HG03520 (cell line): Measurements from ENCODE around the gene COPS8.
A peak's percentile ranks its signal among the peaks of the same experiment; 100 is the strongest.

Experiments used
- ATAC-seq: cut with Tn5 transposase; IDR thresholded peaks from one replicate; pipeline ENCODE4 v1.9.1; 2021; ENCODE audit warnings: mild to moderate bottlenecking, moderate library complexity; ENCODE audit not compliant: unreplicated experiment

COPS8 gene

GRCh38 chr2:237085248-237086221 lies at the start of gene COPS8:
TSS of gene COPS8 (plus strand) at chr2:237085889. CDS start at chr2:237085965, 76 bp downstream.
- peak; percentile 98 for ATAC-seq

DNA sequence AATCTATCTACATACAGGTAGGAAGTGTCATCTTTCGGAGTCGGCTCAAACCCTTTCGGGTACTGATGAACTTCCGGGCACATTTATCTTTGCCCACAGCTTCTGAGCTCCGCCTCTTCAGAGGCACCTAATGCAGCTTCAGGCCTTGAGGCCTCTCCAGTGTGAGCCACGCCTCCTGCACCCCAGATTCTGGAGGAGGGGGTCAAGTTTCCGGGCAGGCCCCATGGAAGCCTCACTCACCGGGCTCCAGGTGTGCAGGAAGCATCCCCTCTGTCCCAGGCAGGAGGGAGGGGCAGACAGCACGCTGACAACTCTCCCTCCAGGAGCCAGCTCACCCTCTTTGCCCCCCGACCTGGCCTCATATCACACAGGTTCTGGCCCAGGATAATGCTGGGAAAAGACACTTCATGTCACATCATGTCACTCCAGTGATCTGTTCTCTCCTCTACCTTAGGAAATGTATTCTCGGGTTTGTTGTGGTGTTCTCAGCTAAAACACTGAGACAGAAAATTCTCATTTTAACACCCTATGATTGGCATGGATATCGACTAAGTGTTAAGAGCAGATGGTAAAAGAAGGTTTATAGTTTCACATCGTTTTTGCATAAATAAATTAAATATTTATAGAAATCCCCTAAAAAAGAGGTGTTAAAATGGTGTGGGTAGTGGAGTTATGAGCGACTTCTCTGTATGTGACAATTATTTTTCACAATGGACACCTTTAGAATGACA lies 46.2 kb upstream of the COPS8 start:
- ATAC-seq = no peak

GRCh38 chr2:237041231-237041630 lies 44.5 kb upstream of the COPS8 start:
- ATAC-seq = no peak

DNA sequence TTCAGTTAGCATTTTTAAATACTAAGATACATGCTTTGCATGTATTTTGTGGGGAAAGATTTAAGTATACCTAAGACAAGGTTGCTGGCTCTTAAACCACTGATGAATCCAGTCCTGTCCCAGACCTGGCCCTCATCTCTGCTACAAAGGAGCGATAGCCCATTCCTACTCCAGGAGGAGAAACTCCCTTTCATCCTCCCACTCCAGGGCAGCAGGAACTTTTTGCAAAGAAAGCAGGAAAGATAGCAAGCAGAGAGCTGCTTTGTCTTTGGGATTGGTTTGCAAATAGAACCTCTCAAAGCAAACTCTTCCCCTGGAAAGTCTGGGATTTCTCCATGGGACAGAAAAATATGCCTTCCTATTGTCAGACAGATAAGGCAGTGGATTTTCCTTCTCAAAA lies 43.6 kb upstream of the COPS8 start:
- ATAC-seq = no peak

- no peak for ATAC-seq
These were observed 41.8 kb upstream of the COPS8 start for GRCh38 chr2:237043866-237044265.

DNA sequence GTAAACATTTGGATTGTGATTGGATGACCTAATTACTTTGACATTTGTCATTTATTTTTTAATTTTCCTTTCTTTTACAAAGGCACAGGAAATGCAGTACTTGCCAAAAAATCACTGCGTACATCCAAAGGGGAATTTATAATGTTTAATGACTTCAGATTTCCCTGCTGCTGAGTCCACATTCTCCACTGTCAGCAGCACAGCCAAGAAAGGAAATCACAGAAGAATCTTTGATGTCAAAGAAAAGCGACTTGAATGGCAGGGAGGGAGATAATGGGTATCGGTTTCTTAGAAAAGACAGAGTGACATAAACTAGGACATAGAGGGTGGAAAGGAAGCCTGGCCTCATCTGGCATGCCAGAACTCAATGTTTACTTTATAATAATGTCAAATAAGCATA lies 41.4 kb upstream of the COPS8 start:
- ATAC-seq = no peak

DNA sequence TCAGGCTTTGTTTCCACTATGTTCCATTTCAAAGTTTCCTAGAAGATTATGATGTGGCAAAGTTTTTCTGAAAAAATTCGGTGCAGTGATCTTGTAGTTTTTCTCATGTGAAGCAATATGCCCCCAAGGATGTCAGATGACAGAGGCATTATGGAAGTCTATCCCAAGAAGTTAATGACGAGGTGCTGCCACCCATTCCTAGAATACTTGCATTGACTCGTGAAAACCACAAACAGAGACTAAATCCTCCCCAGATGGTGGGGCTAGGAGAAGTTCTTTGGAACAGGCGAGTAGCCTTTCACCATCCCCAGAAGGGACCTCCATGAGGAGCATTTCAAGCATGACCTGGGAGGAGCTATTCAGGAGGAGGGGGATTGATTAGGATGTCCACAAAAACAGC lies 40.2 kb upstream of the COPS8 start:
- ATAC-seq = no peak

- ATAC-seq = no peak
These were observed 37.1 kb upstream of the COPS8 start for GRCh38 chr2:237048595-237048994.

DNA sequence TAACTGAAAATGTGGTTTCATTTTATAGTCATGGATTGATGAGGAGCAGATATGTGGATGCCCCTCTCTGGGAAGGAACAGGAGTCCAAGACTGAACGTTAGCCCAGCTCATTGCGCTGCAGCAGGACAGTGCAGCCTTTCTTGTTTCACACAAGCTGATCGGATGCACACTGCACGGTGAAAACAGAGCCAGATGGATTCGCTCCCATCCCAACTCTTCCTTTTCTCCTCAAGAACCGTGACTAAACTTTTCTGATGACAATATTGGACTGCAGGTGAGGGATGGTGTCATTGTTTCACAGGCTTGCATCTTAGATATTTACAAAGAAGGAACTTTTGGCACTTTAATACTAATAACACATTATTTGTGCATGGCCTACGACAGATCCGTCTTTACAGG lies 33.8 kb upstream of the COPS8 start:
- ATAC-seq = no peak

- ATAC-seq = no peak
These were observed 32.6 kb upstream of the COPS8 start for GRCh38 chr2:237053066-237053465.

DNA sequence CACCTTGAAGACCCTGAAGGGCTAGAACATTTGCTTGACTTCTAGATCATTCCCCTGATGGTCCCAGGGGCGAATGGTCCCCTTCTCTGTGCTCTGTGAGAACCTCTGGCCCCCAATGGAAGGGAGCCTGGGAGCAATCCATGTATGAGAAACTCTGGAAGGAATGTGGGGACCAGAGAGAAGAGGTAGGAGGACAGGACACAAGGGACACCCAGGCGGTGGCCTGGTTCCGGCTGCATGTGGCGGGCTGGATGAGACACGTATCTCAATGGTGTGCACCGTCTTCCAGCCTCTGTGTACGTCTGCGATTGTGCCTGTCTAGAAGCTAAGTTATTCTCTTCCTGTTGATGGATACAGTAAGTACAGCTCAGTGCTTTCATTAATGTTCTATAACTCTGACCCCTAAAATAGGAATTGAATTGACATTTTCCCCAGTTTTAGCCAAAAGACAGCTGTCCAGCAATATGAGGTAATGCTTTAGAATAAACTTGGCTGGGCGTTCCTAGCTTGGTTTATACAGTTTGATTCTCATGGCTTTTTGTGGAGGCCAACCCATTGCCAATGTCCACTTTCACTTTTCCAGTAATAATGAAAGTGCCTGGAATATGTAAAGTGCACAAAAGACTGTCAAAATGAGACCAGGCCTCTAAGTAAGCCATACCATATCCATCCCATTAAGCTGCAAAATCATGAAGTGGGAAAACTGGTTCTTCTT lies 30.1 kb upstream of the COPS8 start:
- ATAC-seq = no peak

DNA sequence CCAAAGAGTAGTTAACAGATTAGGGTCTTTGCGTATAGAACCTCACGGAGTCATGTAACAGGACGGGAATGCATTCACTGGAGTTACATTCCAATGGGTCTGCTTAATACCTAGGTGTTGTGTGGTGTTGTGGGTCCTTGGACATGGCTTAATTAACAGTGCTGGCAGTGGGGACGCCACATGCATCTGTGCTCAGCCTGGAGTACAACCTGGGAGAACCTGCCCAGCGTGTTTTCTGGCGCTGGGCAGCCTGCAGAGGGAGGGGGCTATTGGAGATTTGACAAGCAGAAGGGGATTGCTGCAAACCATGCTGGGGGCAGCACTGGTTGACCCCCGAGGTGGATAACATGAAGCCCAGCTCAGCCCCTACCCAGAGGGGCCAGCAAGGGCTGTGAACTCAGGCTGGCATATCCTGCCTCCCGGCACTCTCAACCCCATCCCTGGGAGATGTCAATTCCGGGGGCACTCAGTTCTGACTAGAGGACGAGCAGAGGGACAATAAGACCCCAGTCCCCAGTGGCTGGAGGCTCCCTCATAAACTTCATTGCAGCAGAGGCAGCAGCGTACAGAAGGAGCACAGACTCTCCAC lies 29.3 kb upstream of the COPS8 start:
- ATAC-seq = no peak

DNA sequence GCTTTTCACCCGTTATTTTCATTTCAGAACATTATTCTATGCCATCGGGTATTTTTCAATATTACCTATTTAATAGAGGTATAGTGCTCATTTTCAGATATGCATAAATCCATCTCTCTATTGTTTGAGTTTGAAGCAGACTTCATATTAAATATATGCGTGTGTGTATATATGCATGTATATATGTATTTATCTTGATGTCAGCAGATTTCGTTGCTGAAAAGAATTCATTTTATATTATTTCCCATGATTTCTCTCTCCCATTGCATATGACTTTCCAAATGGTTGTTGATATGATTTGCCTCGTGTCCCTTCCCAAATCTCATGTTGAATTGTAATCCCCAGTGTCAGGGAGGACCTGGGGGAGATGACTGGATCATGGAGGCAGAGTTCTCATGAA lies 28.6 kb upstream of the COPS8 start:
- no peak for ATAC-seq

GRCh38 chr2:237057893-237058300 lies 27.8 kb upstream of the COPS8 start:
- peak; percentile 70 for ATAC-seq

DNA sequence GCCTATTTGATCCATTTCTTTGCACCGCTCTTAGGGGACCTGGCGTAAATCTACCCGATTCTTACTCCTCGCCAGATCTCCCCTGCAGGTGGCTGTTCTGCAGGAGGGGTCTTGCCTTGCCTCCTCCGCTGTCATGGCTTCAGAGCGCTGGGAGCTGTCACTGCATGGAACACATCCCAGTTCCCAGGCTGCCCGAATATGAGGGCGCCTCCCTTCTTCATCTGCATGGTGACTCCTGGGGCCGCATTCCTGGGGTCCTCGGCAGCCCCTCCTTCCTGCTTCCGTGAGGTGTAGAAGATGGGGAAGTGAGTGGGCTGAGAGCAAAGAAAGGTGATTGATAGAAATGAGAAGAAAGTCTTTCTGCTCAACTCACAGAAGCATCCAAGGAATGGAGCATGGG lies 27.3 kb upstream of the COPS8 start:
- no peak for ATAC-seq

DNA sequence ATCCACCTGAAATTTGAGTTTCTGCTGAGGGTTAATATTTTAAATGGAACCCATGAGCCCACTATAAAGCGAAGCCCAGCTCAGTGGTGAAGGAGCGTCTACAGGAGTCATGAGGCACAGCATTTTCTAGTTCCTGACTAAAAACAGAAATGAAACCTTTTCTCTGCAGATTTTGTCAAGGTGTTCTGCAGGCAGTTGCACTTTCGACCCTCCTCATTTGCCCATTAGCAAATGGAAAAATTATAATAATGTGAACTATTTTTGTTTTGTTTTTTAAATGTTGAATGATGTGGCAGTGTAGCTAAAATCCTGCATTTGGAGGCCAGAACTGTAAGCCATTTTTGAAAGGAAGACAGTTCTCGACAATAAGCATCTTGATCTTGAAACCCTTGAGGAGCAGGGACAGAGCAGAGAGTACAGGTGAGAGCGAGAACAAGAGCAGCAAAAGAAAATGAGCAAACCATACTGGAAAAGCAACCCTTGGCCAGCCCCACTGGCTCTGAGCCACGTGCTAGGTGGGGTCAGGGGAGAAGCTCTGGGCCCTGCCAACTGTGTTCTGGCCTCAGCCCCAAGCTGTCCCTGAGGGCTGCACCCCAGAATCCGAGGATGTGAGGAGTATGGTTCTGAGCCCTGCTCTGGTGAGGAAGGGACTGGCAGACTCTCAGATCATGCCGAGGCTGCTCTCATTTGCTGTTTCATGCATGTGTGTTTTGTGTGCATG lies 26.4 kb upstream of the COPS8 start:
- peak; percentile 77 for ATAC-seq

DNA sequence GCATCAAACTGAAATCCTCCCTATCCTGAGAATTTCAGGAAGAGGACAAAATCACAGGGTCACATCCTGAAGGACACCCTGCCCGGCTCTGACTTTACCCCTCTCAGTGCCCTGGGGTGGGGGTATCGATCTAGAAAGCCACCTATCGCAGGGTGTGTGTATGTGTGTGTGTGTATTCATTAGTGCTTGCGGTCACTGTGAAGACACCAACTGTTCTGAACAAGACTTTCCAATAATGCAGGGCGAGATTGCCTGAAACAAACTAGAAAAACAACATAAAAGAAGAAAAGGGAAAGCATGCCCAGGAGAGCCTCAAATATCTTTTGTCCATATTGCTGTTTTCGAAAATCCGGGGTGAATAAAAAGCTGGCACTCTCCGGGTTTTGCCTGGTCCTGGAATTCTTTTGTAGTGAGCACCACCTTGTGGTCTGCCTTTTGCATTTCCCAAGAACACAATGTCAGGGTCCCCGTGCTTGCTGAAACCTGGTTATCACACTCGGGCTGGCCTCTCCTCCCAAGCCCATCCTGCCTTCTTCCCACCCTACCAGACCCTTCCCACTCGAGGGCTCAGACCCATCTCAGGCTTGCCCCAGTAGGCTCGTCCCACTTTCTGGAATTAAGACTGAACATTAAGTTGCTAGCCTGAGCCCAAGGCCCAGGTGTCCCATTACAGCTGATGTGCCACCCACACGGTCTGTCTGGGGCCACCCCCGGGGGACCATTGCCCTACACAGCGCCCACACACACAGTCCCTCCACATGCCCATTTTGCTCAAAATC lies 25.0 kb upstream of the COPS8 start:
- ATAC-seq = no peak

- ATAC-seq = no peak
These were observed 24.3 kb upstream of the COPS8 start for GRCh38 chr2:237061356-237061755.

DNA sequence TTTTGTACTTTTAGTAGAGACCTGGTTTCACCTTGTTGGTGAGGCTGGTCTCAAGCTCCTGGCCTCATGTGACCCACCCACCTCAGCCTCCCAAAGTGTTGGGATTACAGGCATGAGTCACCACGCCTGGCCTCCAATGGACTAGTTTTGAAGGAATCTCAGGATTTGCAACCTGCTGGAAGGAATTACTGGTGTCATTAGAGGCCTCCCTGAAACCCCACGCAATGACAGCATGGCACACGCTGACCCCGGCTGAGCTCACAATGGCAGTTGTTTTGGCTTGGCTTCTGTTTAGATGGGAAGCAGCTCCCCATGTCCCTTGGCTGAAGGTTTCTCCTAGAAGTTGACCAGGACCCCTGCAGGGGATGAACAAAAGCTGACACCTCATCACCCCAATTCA lies 23.1 kb upstream of the COPS8 start:
- no peak for ATAC-seq
